Measurements from ENCODE around the gene C5orf24. TPM values are rescaled to one million over a fixed set of nuclear protein-coding genes. Genes with fewer than 3 reads are reported as not detected.

The C5orf24 gene
- polyA plus RNA-seq (2013): 29.2 and 29.5 TPM in 2 replicates

- DNase-seq: peak; percentile 92 to 94
- WGBS (ENCODE audit: extremely low coverage, insufficient coverage, insufficient read length): no CpG with 5 or more reads among the region's 84 CpGs
- peaks cover 6% of the 10 kb centered on the region for H3K79me1 ChIP-seq (ENCODE audit: low read length)
- H2BK12ac ChIP-seq (ENCODE audit: low read length): no peak within 1 kb of the TSS
- peak within 1 kb of the TSS; percentile 5 for H2AK5ac ChIP-seq (ENCODE audit: low read length)
- no peaks in the 10 kb centered on the region for H3K9me3 ChIP-seq (ENCODE audit: insufficient read depth, low read depth, low read length)
- H2AFZ ChIP-seq (ENCODE audit: insufficient read depth, low read length, poor library complexity): peak within 1 kb of the TSS; percentile 94
- H4K12ac ChIP-seq (ENCODE audit: low read depth, low read length): peak within 1 kb of the TSS; percentile 98
- peak within 1 kb of the TSS; percentile 73 for H2BK5ac ChIP-seq (ENCODE audit: low read depth, low read length, poor library complexity)
- peak within 1 kb of the TSS; percentile 90 for H3K27ac ChIP-seq (ENCODE audit: low read depth, low read length)
- H4K8ac ChIP-seq (ENCODE audit: low read depth, low read length): peak within 1 kb of the TSS; percentile 89
- H3K4me3 ChIP-seq (ENCODE audit: low read depth, low read length): peak within 1 kb of the TSS; percentile 90
- peak within 1 kb of the TSS; percentile 87 for H3K4me2 ChIP-seq (ENCODE audit: low read length)
- H2BK120ac ChIP-seq (ENCODE audit: insufficient read depth, low read length, poor library complexity): peak within 1 kb of the TSS; percentile 65
- no peaks in the 10 kb centered on the region for H3K4me1 ChIP-seq (ENCODE audit: control insufficient read depth in 1 of 2, insufficient read depth in 2 of 2, low read length in 2 of 2)
- peak within 1 kb of the TSS; percentile 92 for H3K14ac ChIP-seq (ENCODE audit: low read length)
- peak within 1 kb of the TSS; percentile 98 for H3K9ac ChIP-seq (ENCODE audit: low read length)
- peak within 1 kb of the TSS; percentile 85 for H4K91ac ChIP-seq (ENCODE audit: low read depth, low read length)
- H3K23ac ChIP-seq (ENCODE audit: low read length): peak within 1 kb of the TSS; percentile 51
- peak within 1 kb of the TSS; percentile 63 for H3K4ac ChIP-seq (ENCODE audit: low read depth, low read length)
- peaks cover 8% of the 10 kb centered on the region for H3K79me2 ChIP-seq (ENCODE audit: control insufficient read depth, insufficient read depth, low read length, poor library complexity)
- peak within 1 kb of the TSS; percentile 94 for H3K18ac ChIP-seq (ENCODE audit: low read length)
- H3K27me3 ChIP-seq (ENCODE audit: insufficient read depth, low read length): no peaks in the 10 kb centered on the region
- peaks cover 5 to 9% of the 10 kb centered on the region in 2 experiments for H3K36me3 ChIP-seq (ENCODE audit: control insufficient read depth in 1 of 2, insufficient read depth in 2 of 2, low read length in 2 of 2)
These were observed at the start of gene C5orf24 for GRCh38 chr5:134845852-134846640. Gene C5orf24 (plus strand): TSS chr5:134845968. CDS start chr5:134854901, 8,933 bp downstream.

GRCh38 chr5:134798468-134798867, 47.3 kb upstream of the C5orf24 start:
- Histone ChIP-seq H3K27ac (ENCODE audit: low read depth, low read length) (no peak overlapping the region), H3K9ac (ENCODE audit: low read length) (no peak overlapping the region), H3K9me3 (ENCODE audit: insufficient read depth, low read depth, low read length) (no peaks in the 10 kb centered on the region), H4K12ac (ENCODE audit: low read depth, low read length) (no peak overlapping the region), H2BK120ac (ENCODE audit: insufficient read depth, low read length, poor library complexity) (no peak overlapping the region), H3K14ac (ENCODE audit: low read length) (no peak overlapping the region), H3K4me1 (ENCODE audit: control insufficient read depth in 1 of 2, insufficient read depth in 2 of 2, low read length in 2 of 2) (no peaks in the 10 kb centered on the region), H2AFZ (ENCODE audit: insufficient read depth, low read length, poor library complexity) (no peak overlapping the region), H3K79me2 (ENCODE audit: control insufficient read depth, insufficient read depth, low read length, poor library complexity) (no peaks in the 10 kb centered on the region), H3K36me3 (ENCODE audit: control insufficient read depth in 1 of 2, insufficient read depth in 2 of 2, low read length in 2 of 2) (peaks cover 21 to 34% of the 10 kb centered on the region in 2 experiments), H3K18ac (ENCODE audit: low read length) (no peak overlapping the region), H2BK12ac (ENCODE audit: low read length) (no peak overlapping the region), H3K4ac (ENCODE audit: low read depth, low read length) (no peak overlapping the region), H2AK5ac (ENCODE audit: low read length) (no peak overlapping the region), H3K4me2 (ENCODE audit: low read length) (no peak overlapping the region), H4K8ac (ENCODE audit: low read depth, low read length) (no peak overlapping the region), H3K4me3 (ENCODE audit: low read depth, low read length) (no peak overlapping the region), H3K27me3 (ENCODE audit: insufficient read depth, low read length) (no peaks in the 10 kb centered on the region), H3K23ac (ENCODE audit: low read length) (no peak overlapping the region), H2BK5ac (ENCODE audit: low read depth, low read length, poor library complexity) (no peak overlapping the region), H3K79me1 (ENCODE audit: low read length) (peaks cover 4% of the 10 kb centered on the region), H4K91ac (ENCODE audit: low read depth, low read length) (no peak overlapping the region)
- DNase-seq: no peak
- no CpG with 5 or more reads among the region's 5 CpGs for WGBS (ENCODE audit: extremely low coverage, insufficient coverage, insufficient read length)

GRCh38 chr5:134803821-134804220, 41.9 kb upstream of the C5orf24 start:
- Histone ChIP-seq H4K91ac (ENCODE audit: low read depth, low read length) (no peak overlapping the region), H4K8ac (ENCODE audit: low read depth, low read length) (no peak overlapping the region), H3K79me1 (ENCODE audit: low read length) (no peaks in the 10 kb centered on the region), H3K4me2 (ENCODE audit: low read length) (no peak overlapping the region), H3K23ac (ENCODE audit: low read length) (no peak overlapping the region), H3K14ac (ENCODE audit: low read length) (no peak overlapping the region), H3K9ac (ENCODE audit: low read length) (no peak overlapping the region), H2AK5ac (ENCODE audit: low read length) (no peak overlapping the region), H2AFZ (ENCODE audit: insufficient read depth, low read length, poor library complexity) (no peak overlapping the region), H3K4me1 (ENCODE audit: control insufficient read depth in 1 of 2, insufficient read depth in 2 of 2, low read length in 2 of 2) (no peaks in the 10 kb centered on the region), H2BK120ac (ENCODE audit: insufficient read depth, low read length, poor library complexity) (no peak overlapping the region), H3K18ac (ENCODE audit: low read length) (no peak overlapping the region), H3K36me3 (ENCODE audit: control insufficient read depth in 1 of 2, insufficient read depth in 2 of 2, low read length in 2 of 2) (peaks cover 6 to 19% of the 10 kb centered on the region in 2 experiments), H3K27me3 (ENCODE audit: insufficient read depth, low read length) (no peaks in the 10 kb centered on the region), H3K4ac (ENCODE audit: low read depth, low read length) (no peak overlapping the region), H3K9me3 (ENCODE audit: insufficient read depth, low read depth, low read length) (no peaks in the 10 kb centered on the region), H3K79me2 (ENCODE audit: control insufficient read depth, insufficient read depth, low read length, poor library complexity) (no peaks in the 10 kb centered on the region), H3K27ac (ENCODE audit: low read depth, low read length) (no peak overlapping the region), H4K12ac (ENCODE audit: low read depth, low read length) (no peak overlapping the region), H3K4me3 (ENCODE audit: low read depth, low read length) (no peak overlapping the region), H2BK5ac (ENCODE audit: low read depth, low read length, poor library complexity) (no peak overlapping the region), H2BK12ac (ENCODE audit: low read length) (no peak overlapping the region)
- no CpG with 5 or more reads among the region's 4 CpGs for WGBS (ENCODE audit: extremely low coverage, insufficient coverage, insufficient read length)
- no peak for DNase-seq

- no peak overlapping the region for H3K4me2 ChIP-seq (ENCODE audit: low read length)
- H3K14ac ChIP-seq (ENCODE audit: low read length): no peak overlapping the region
- no peak overlapping the region for H2AFZ ChIP-seq (ENCODE audit: insufficient read depth, low read length, poor library complexity)
- H3K23ac ChIP-seq (ENCODE audit: low read length): no peak overlapping the region
- H3K79me2 ChIP-seq (ENCODE audit: control insufficient read depth, insufficient read depth, low read length, poor library complexity): no peaks in the 10 kb centered on the region
- H3K27ac ChIP-seq (ENCODE audit: low read depth, low read length): no peak overlapping the region
- H2AK5ac ChIP-seq (ENCODE audit: low read length): no peak overlapping the region
- no peak overlapping the region for H3K4ac ChIP-seq (ENCODE audit: low read depth, low read length)
- H3K4me1 ChIP-seq (ENCODE audit: control insufficient read depth in 1 of 2, insufficient read depth in 2 of 2, low read length in 2 of 2): no peaks in the 10 kb centered on the region
- no peak overlapping the region for H4K12ac ChIP-seq (ENCODE audit: low read depth, low read length)
- H2BK120ac ChIP-seq (ENCODE audit: insufficient read depth, low read length, poor library complexity): no peak overlapping the region
- peaks cover 33 to 34% of the 10 kb centered on the region in 2 experiments for H3K36me3 ChIP-seq (ENCODE audit: control insufficient read depth in 1 of 2, insufficient read depth in 2 of 2, low read length in 2 of 2)
- H4K91ac ChIP-seq (ENCODE audit: low read depth, low read length): no peak overlapping the region
- H2BK12ac ChIP-seq (ENCODE audit: low read length): no peak overlapping the region
- H3K9ac ChIP-seq (ENCODE audit: low read length): no peak overlapping the region
- H3K27me3 ChIP-seq (ENCODE audit: insufficient read depth, low read length): no peaks in the 10 kb centered on the region
- no peak overlapping the region for H3K18ac ChIP-seq (ENCODE audit: low read length)
- H3K79me1 ChIP-seq (ENCODE audit: low read length): no peaks in the 10 kb centered on the region
- no CpG with 5 or more reads among the region's 2 CpGs for WGBS (ENCODE audit: extremely low coverage, insufficient coverage, insufficient read length)
- H4K8ac ChIP-seq (ENCODE audit: low read depth, low read length): no peak overlapping the region
- no peak for DNase-seq
- no peaks in the 10 kb centered on the region for H3K9me3 ChIP-seq (ENCODE audit: insufficient read depth, low read depth, low read length)
- H2BK5ac ChIP-seq (ENCODE audit: low read depth, low read length, poor library complexity): no peak overlapping the region
- no peak overlapping the region for H3K4me3 ChIP-seq (ENCODE audit: low read depth, low read length)
These were observed 32.4 kb upstream of the C5orf24 start for GRCh38 chr5:134813407-134813806.
